ENCODE measurements around the gene GATA2. TPM values are rescaled to one million over a fixed set of nuclear protein-coding genes. Genes with fewer than 3 reads are reported as not detected.

Gene GATA2
- total RNA-seq, 3 donors from 2014 or later = 1.6 to 10.1 (median 8.8) TPM

- intact Hi-C loops (cut with DNase I, micrococcal nuclease) = no loop called here
- peaks cover 21% of the 10 kb centered on the region for H3K4me1 ChIP-seq (ENCODE audit: low read depth)
- no peak for TF ChIP-seq CTCF (IDR thresholded peaks at IDR 0.05)
- no peak for DNase-seq
- H3K9me3 ChIP-seq = no peaks in the 10 kb centered on the region
- no peaks in the 10 kb centered on the region for H3K36me3 ChIP-seq (ENCODE audit: low read depth)
- H3K4me3 ChIP-seq = no peak overlapping the region
- ATAC-seq = peak; percentile 23
These were observed 3.8 kb upstream of the GATA2 start for GRCh38 chr3:128496602-128497304.

GRCh38 chr3:128496019-128496601 is 3.1 kb upstream of the GATA2 start:
- no peaks in the 10 kb centered on the region for H3K36me3 ChIP-seq (ENCODE audit: low read depth)
- H3K4me1 ChIP-seq (ENCODE audit: low read depth) = peaks cover 21% of the 10 kb centered on the region
- TF ChIP-seq CTCF (IDR thresholded peaks at IDR 0.05) = no peak
- H3K9me3 ChIP-seq = no peaks in the 10 kb centered on the region
- intact Hi-C loops (cut with DNase I, micrococcal nuclease) = no loop called here
- ATAC-seq = no peak
- DNase-seq = no peak
- no peak overlapping the region for H3K4me3 ChIP-seq

GRCh38 chr3:128495435-128495970 is 2.5 kb upstream of the GATA2 start:
- no peak for ATAC-seq
- Histone ChIP-seq H3K36me3 (ENCODE audit: low read depth) (no peaks in the 10 kb centered on the region), H3K4me3 (no peak overlapping the region), H3K9me3 (no peaks in the 10 kb centered on the region), H3K4me1 (ENCODE audit: low read depth) (peaks cover 21% of the 10 kb centered on the region)
- intact Hi-C loops (cut with DNase I, micrococcal nuclease) = no loop called here
- DNase-seq = no peak
- TF ChIP-seq CTCF (IDR thresholded peaks at IDR 0.05) = no peak

GRCh38 chr3:128494367-128494650 is 1.3 kb upstream of the GATA2 start:
- ATAC-seq = no peak
- Histone ChIP-seq H3K4me1 (ENCODE audit: low read depth) (peaks cover 31% of the 10 kb centered on the region), H3K4me3 (no peak overlapping the region), H3K9me3 (no peaks in the 10 kb centered on the region), H3K36me3 (ENCODE audit: low read depth) (no peaks in the 10 kb centered on the region)
- TF ChIP-seq CTCF (IDR thresholded peaks at IDR 0.05) = no peak
- intact Hi-C loops (cut with DNase I, micrococcal nuclease) = no loop called here
- no peak for DNase-seq

GRCh38 chr3:128493570-128494366 is 767 bp upstream of the GATA2 start:
- ATAC-seq = no peak
- no peak for DNase-seq
- no peak overlapping the region for H3K4me3 ChIP-seq
- intact Hi-C loops (cut with DNase I, micrococcal nuclease) = no loop called here
- H3K36me3 ChIP-seq (ENCODE audit: low read depth) = no peaks in the 10 kb centered on the region
- peaks cover 36% of the 10 kb centered on the region for H3K4me1 ChIP-seq (ENCODE audit: low read depth)
- no peak for TF ChIP-seq CTCF (IDR thresholded peaks at IDR 0.05)
- no peaks in the 10 kb centered on the region for H3K9me3 ChIP-seq

All from mucosa of descending colon (tissue), 3 donors.